CMK (cell line): ENCODE data around the gene CES2.
"Not testable (repeated sequence)": the region's sequence is repeated elsewhere in the genome, so short reads cannot be mapped to it uniquely, and the experiment has no call there.

ENCODE experiments used
- DNase-seq: peaks from one replicate; pipeline ENCODE4 v3.0.0-alpha.2; 2010; ENCODE audit warnings: low read depth

The CES2 gene

DNA sequence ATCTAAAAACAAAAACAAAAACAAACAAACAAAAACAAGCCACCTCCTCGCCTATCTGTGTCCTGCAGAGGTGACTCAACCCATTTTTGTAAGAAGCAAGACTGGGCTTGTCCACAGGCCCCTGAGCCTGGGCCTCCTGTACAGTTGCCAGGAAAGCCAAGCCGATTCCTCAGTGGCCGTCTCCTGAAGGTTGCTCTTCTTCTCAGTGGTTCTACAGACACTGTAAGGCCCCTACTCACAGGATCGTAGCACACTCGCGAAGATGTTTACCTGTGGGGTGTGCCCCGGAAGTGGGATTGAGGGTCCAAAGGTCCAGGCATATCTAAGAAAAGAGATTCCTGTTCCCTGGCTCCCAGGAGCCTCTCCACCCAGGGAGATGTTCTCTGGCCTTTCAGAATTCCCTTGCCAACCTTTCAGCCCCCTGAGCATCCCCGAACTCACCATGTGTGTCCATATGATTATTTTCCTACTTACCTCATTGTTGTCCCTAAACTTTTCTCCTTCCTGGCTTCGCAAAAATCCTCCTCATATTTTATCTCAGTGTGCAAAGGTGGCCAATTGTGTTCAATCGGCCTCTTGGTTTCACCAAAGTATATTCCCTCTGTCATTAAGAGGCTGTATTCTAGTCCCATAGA is 18.3 kb downstream of the CES2 start:
- no peak for DNase-seq

DNA sequence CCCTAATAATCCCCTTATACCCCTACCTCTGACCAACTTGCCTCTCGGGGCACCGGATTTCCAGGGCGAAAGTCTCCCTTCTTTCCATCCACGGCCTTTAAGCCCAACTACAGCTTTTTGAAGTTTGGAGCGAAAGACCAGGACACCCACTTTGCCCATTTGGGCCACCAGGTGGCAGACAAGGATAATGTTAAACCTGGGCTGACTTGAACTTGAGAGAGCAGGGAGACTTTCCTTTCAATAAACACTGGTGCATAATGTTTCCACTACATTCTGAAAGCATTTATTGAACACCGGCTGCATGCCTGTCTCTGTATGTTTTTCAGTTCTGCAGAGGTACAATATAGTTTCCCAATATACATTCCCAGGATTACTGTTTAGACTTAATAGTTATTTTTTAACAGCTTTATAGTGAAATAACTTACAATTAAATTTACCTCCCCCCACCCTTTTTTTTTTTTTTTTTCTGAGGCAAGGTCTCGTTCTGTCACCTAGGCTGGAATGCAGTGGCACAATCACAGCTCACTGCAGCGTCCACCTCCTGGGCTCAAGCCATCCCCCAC is 18.9 kb downstream of the CES2 start:
- DNase-seq = peak; percentile 26

DNA sequence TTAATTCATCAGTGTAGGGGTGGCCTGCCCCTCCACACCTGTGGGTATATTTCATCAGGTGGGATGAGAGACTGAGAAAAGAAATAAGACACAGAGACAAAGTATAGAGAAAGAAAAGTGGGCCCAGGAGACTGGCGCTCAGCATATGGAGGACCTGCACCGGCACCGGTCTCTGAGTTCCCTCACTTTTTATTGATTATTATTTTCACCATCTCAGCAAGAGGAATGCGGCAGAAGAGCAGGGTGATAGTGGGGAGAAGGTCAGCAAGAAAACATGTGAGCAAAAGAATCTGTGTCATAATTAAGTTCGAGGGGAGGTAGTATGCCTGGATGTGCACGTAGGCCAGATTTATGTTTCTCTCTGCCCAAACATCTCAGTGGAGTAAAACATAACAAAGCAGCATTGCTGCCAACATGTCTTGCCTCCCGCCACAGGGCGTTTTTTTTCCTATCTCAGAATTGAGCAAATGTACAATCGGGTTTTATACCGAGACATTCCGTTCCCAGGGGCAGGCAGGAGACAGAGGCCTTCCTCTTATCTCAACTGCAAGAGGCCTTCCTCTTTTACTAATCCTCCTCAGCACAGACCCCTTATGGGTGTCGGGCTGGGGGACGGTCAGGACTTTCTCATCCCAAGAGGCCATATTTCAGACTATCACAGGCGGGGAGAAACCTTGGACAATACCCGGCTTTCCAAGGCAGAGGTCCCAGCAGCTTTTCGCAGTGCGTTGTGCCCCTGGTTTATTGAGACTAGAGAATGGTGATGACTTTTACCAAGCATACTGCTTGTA is 20.2 kb downstream of the CES2 start:
- DNase-seq = not testable (repeated sequence)

DNA sequence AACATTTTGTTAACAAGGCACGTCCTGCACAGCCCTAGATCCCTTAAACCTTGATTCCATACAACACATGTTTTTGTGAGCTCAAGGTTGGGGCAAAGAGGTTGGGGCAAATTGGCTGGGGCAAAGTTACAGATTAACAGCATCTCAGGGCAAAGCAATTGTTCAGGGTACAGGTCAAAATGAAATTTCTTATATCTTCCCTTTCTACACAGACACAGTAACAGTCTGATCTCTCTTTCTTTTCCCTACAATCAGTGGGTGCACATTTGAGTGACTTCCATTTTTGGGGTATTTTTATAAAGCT is 20.8 kb downstream of the CES2 start:
- not testable (repeated sequence) for DNase-seq

DNA sequence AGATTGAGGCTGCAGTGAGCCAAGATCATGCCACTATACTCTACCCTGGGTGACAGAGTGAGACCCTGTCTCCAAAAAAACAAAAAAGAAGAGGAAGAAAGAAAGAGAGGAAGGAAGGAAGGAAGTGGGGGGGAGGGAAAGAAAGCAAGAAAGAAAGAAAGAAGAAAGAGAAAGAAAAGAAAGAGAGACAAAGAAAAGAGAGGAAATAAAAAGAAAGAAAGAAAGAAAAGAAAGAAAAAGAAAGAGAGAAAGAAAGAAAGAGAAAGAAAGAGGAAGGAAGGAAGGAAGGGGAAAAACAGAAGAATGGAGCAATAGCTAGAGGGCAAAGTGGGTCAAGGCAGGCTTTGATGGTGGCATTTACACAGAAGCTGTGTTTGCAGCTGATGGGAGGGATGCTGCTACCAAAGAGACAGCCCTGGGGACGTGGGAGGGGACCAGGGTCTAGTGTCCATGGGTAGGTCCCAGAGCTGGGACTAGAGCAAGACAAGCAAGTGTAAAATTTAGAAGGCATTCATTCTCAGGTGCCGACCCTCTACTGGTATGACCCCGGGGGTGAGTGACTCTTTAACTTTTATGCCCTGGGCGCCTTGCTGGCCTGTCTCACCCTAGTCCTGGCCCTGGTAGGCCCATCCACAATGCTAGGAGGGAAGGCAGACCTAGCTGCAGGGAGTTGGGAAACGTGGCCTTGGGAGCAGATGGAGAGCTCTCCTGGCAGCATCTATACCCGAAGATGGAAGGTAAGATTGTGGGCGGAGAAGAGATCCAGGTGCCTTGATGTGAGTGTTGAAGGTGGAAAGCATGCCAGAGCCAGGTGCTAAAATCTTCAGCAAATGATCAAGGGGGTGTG is 23.8 kb downstream of the CES2 start:
- no peak for DNase-seq

DNA sequence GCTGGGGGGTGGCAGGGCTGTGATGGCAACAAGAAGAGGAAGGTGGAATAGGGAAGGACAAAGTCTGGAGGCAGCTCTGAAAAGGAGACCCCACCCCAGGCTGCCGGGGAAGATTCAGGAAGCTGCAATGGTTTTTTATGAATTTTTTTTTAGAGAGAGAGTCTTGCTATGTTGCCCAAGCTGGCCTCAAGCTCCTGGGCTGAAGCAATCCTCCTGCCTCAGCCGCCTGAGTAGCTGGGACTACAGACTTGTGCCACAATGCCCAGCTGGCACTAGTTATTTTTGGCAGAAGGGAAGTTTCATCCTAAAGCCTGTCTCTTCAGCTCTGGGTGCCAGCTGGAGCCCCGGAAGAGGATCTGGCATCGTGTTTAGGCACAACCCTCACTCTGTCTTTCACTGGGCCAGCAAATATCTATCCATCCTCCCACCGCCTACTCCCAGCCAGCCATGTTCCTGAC is 24.4 kb downstream of the CES2 start:
- no peak for DNase-seq

DNA sequence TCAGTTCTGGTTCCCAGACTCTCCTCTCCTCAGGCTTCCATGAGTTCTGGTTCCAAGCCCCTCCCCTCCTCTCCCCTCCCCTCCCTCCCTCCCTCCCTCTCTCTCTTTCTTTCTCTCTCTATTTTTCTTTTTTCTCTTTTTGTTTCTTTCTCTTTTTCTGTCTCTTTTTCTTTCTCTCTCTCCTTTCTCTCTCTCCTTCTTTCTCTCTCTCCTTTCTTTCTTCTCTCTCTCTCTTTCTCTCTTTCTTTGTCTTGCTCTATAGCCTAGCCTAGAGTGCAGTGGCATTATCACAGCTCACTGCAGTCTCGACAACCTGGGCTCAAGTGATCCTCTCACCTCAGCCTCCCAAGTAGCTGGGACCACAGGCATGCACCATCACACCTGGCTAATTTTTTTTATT is 25.0 kb downstream of the CES2 start:
- no peak for DNase-seq

DNA sequence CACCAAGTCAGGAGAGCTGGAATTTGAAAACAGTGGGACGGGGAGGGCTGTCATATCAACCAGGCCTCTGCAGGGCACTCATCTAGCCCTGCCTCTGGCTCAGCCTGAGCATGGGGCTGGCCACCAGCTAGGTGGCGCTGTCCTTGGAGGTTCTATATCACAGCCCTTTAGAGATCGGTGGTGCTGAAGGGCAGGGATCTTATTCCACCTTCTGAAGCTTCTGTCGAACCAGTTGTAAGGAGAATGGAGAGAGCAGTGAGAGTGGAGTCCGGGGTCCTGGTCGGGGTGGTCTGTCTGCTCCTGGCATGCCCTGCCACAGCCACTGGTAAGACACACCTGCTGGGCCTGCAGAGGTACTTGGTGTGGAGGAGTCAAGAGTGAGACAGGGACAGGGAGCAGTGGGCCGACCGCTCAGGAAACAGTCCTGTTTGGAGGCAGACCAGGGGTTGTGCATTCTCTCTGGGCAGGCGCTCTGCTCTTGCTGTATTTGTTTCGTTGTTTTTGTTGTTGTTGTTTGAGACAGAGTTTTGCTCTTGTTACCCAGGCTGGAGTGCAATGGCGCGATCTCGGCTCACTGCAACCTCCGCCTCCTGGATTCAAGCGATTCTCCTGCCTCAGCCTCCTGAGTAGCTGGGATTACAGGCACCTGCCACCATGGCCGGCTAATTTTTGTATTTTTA is 25.9 kb downstream of the CES2 start, which contains the start of gene CES3:
Gene CES3 (plus strand): TSS at position 202 of the 680 bp plus-strand sequence. CDS start 42 bp downstream, at position 244.
- peak; percentile 61 for DNase-seq

DNA sequence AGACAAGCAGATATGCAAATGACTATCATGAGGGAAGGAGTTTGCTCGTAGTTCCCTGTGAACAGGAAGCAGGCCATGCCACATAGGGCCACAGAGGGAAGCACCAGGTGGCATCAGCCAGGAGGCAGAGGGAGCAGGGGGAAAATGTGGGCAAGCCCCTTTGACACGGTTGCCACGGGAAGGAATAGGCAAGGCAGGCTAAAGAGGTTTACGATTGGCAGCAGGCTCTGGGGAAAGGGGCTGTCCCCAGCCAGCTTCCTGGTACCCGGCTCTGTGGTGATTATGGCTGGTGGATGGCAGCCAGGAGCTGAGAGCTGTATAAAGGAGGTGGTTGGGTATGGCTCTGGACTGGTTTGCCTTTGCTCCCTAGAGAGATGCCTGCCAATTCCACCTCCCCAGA is 26.6 kb downstream of the CES2 start:
- peak; percentile 20 for DNase-seq

DNA sequence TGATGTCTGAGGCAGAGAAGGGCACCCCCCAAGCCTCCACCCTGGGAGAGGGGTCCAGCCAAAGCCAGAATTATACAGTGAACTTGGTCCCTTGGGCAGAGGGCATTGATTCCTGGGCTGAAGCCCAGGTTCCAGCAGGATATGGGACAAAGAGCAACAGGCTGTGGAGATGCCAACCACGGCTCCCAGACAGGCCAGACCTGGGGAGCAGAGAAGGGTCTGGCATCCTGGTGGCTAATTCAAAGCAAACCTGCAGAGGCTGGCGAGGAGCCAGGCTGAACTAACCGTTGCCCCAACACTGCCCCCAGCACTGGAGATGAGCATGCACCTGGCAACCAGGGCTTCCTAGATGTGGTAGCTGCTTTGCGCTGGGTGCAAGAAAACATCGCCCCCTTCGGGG is 28.7 kb downstream of the CES2 start:
- DNase-seq = no peak

DNA sequence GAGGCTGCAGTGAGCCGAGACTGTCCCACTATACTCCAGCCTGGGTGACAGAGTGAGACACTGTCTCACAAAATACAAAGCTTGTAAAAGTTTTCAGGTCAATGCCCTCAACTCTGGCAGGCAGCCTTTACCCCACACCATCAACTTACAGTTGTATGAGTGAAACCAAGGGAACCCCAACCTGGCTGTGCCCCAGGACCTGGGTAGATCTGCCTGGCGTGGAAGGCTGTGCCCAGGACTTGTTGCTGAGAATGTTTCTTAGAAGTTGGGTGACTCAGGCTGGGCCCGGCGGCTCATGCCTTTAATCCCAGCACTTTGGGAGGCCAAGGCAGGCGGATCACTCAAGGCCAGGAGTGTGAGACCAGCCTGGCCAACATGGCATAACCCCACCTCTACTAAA is 33.5 kb downstream of the CES2 start:
- no peak for DNase-seq

DNA sequence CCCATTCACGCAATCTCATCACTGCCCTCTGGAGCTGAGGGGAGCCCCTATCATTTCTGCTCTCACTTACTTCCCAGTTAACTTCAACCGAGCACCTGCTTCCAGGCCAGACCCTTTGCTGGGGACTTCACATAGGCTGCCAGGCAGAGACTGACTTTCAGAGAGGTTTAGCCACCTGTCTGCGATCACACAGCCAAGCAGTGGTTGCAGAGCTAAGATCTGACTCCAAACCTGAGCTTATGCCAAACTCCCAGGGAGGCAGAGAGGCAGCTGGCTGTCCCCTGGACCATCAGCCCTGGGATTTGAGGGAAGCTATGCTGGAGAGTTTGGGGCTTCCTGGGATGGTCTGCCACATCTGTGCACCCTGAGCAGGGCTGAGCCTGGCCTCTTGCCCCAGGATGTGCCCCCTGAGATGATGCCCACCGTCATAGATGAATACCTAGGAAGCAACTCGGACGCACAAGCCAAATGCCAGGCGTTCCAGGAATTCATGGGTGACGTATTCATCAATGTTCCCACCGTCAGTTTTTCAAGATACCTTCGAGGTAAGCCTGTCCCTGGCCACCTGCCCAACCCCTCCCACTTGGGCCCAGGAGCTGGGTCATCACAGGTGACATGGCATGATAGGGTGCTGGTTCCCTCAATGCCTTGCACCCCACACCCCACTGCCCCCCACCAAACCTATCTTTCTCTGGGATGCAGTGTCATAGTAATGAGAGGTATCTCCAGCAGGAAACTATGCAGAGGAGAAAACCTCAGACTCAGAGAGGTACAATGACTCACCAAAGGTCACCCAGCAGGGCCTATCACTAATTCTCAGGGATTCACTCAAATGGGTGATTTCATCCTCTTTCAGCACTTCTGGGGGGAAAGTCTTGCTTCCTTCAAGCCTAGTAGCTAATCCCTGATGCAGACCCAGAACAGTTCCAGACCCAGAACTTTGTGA is 35.7 kb downstream of the CES2 start:
- no peak for DNase-seq

DNA sequence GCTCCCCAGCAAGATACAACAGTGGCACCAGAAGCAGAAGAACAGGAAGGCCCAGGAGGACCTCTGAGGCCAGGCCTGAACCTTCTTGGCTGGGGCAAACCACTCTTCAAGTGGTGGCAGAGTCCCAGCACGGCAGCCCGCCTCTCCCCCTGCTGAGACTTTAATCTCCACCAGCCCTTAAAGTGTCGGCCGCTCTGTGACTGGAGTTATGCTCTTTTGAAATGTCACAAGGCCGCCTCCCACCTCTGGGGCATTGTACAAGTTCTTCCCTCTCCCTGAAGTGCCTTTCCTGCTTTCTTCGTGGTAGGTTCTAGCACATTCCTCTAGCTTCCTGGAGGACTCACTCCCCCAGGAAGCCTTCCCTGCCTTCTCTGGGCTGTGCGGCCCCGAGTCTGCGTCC is 37.7 kb downstream of the CES2 start:
- no peak for DNase-seq

DNA sequence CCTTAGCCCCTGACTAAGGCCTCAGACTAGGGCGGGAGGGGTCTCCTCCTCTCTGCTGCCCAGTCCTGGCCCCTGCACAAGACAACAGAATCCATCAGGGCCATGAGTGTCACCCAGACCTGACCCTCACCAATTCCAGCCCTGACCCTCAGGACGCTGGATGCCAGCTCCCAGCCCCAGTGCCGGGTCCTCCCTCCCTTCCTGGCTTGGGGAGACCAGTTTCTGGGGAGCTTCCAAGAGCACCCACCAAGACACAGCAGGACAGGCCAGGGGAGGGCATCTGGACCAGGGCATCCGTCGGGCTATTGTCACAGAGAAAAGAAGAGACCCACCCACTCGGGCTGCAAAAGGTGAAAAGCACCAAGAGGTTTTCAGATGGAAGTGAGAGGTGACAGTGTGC is 38.4 kb downstream of the CES2 start:
- DNase-seq = no peak

DNA sequence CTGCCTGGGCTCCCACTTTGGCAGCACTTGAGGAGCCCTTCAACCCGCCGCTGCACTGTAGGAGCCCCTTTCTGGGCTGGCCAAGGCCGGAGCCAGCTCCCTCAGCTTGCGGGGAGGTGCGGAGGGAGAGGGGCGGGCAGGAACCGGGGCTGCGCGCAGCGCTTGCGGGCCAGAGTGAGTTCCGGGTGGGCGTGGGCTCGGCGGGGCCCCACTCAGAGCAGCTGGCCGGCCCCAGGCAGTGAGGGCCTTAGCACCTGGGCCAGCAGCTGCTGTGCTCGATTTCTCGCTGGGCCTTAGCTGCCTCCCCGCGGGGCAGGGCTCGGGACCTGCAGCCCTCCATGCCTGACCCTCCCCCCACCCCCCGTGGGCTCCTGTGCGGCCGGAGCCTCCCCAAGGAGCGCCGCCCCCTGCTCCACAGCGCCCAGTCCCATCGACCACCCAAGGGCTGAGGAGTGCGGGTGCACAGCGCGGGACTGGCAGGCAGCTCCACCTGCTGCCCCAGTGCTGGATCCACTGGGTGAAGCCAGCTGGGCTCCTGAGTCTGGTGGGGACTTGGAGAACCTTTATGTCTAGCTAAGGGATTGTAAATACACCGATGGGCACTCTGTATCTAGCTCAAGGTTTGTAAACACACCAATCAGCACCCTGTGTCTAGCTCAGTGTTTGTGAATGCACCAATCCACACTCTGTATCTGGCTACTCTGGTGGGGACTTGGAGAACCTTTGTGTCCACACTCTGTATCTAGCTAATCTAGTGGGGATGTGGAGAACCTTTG is 39.0 kb downstream of the CES2 start:
- DNase-seq = not testable (repeated sequence)

DNA sequence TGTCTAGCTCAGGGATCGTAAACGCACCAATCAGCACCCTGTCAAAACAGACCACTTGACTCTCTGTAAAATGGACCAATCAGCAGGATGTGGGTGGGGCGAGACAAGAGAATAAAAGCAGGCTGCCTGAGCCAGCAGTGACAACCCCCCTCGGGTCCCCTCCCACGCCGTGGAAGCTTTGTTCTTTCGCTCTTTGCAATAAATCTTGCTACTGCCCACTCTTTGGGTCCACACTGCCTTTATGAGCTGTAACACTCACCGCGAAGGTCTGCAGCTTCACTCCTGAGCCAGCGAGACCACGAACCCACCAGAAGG is 39.6 kb downstream of the CES2 start:
- DNase-seq = not testable (repeated sequence)

DNA sequence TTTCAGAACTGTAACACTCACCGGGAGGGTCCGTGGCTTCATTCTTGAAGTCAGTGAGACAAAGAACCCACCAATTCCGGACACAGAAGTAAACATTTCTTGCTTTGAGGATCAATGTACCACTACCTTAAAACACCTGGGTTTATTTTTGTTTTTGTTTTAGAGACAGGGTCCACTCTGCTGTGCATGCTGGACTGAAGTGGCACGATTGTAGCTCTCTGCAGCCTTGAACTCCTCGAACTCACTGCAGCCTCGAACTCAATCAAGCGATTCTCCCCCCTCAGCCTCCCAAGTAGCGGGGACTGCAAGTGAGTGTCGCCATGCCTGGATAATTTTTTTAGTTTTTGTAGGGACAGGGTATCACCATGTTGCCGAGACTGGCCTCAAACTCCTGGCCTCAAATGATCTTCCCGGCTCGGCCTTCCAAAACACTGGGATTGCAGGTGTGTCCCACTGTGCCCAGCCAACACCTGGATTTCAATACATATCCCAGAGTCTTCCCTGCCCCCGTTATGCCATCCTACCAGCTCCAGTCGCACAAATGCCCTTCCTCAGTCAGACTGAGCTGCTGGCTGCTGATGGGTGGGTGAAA is 40.1 kb downstream of the CES2 start:
- no peak for DNase-seq

DNA sequence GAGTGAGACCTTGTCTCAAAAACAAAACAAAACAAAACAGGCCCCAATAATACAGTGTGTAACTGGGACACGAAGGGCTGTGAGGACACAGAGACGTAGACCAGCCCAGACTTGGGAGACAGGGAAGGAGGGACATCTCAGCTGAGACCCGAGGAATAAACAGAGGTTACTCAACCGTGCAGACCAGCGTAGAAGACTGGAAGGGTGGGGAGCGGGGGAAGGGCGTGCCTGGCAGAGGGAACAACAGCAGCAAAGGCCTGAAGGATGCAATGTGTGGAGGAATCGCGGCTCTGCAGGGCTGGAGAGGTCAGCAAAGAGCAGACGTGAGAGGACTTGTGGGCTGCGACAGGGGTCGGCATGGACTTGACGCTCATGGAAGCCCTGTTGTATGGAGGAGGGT is 41.4 kb downstream of the CES2 start:
- DNase-seq = no peak

DNA sequence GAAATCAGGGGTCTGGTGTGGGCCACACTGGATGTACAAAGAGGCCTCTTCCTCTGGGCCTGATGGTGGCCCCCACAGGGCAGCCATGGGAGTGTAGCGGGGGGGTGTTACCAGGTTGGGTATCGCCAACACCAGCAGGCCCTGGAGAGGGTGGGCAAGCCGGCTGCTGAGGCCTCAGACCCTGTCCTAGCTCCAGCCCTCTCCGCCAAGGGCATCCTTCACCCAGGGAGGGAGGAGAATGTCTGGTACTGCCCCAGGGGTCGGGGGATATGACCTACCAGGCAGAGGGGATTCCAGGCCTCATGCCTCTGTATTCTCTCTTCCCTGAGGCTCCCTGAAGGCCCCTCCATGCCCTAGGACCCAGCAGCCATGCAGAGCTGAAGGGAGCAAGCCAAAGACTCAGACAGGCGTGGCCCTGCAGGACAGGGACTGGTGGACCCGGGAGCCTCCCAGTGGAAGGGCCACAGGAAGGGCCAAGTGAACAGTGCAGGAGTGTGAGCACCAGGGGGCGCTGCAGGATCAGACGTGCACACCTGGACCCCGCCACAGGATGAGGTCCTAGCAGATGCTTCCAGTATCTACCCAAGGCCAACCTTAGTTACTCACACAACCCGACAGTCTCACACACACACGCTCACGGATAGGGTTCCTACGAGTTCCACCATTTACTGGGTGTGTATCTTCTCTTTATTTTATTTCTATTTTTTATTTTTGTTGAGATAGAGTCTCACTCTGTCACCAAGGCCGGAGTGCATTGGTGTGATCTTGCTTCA is 42.2 kb downstream of the CES2 start:
- DNase-seq = peak; percentile 74
